T-helper 17 cell (primary cell): ENCODE measurements around the gene IL1RAPL2. TPM values are rescaled to one million over a fixed set of nuclear protein-coding genes. Genes with fewer than 3 reads are reported as not detected.

Source experiments
- ATAC-seq: fragments of 150-1000 bp; cut with Tn5 transposase; 2 replicates; pipeline ENCODE4 v1.10.0; 2021; ENCODE audit warnings: mild to moderate bottlenecking, moderate library complexity
- DNase-seq, 3 donors: peaks; one replicate each; pipeline versions ENCODE4 v3.0.0 to v3.0.0-alpha.2; 2020 to 2021
- H3K9me3 ChIP-seq: one replicate; pipeline ENCODE4 v1.7.0; 2013; ENCODE audit warnings: low read length, mild to moderate bottlenecking; ENCODE audit not compliant: control insufficient read depth, poor library complexity, severe bottlenecking
- H3K27ac Mint-ChIP-seq: one replicate; pipeline ENCODE4 v1.8.0; 2022; ENCODE audit warnings: mild to moderate bottlenecking, moderate library complexity, mixed read lengths
- H3K27me3 Mint-ChIP-seq: one replicate; pipeline ENCODE4 v1.8.0; 2022; ENCODE audit warnings: mixed read lengths
- H3K36me3 Mint-ChIP-seq: one replicate; pipeline ENCODE4 v1.8.0; 2022; ENCODE audit warnings: low read depth, mixed read lengths
- H3K4me1 Mint-ChIP-seq: one replicate; pipeline ENCODE4 v1.8.0; 2022; ENCODE audit warnings: mild to moderate bottlenecking, mixed read lengths
- H3K4me3 Mint-ChIP-seq: one replicate; pipeline ENCODE4 v1.8.0; 2022; ENCODE audit warnings: mild to moderate bottlenecking, moderate library complexity, mixed read lengths
- total RNA-seq, 4 donors: library from RNA in 2 of 4; stranded (reverse) in 2 of 4; gene quantifications; one replicate each; pipeline ENCODE4 v1.2.3 and lab custom pipeline; 2022 to 2026

The IL1RAPL2 gene
- total RNA-seq, 2 donors from 2014 or later = not detected

GRCh38 chrX:104921584-104922205 lies 355.7 kb downstream of the IL1RAPL2 start:
- ATAC-seq = peak; percentile 21

DNA sequence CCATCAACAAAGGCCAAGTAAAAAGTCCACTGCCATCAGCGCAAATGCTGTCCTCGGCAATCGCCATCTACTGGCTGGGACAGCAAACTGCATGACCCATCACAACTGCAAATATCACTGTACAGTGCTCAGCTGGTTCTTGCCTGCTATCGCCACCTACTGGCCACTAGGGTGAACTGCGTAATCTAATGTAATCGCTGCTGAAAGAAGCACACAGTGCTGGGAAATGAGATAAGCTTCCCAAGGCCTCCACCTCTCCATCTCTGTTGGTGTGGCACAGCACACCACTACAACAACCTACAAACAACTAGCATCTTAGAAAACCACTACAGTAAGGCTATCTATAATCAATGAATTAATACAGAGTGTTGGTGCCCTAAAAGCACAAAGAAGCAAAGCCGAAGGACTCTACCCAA lies 356.2 kb downstream of the IL1RAPL2 start:
- Mint-ChIP-seq H3K27me3 (no peaks in the 10 kb centered on the region), H3K27ac (no peak overlapping the region), H3K4me3 (no peak overlapping the region), H3K36me3 (no peaks in the 10 kb centered on the region), H3K4me1 (no peaks in the 10 kb centered on the region)
- H3K9me3 ChIP-seq = no peaks in the 10 kb centered on the region
- DNase-seq (peak; percentile 10 to 19 (median 18)), ATAC-seq (peak; percentile 95)

More at GRCh38 chrX:104921584-104922205, 355.7 kb downstream of the IL1RAPL2 start:
- DNase-seq = no peak
- Mint-ChIP-seq H3K27me3 (no peaks in the 10 kb centered on the region), H3K36me3 (no peaks in the 10 kb centered on the region), H3K27ac (no peak overlapping the region), H3K4me3 (no peak overlapping the region), H3K4me1 (no peaks in the 10 kb centered on the region)
- no peaks in the 10 kb centered on the region for H3K9me3 ChIP-seq

- H3K27ac Mint-ChIP-seq = no peak overlapping the region
- H3K4me1 Mint-ChIP-seq = no peaks in the 10 kb centered on the region
- no peaks in the 10 kb centered on the region for H3K27me3 Mint-ChIP-seq
- H3K4me3 Mint-ChIP-seq = no peak overlapping the region
- no peak for DNase-seq
- H3K9me3 ChIP-seq = no peaks in the 10 kb centered on the region
- H3K36me3 Mint-ChIP-seq = no peaks in the 10 kb centered on the region
- ATAC-seq = no peak
Measured at GRCh38 chrX:104929324-104929723, 363.3 kb downstream of the IL1RAPL2 start.

DNA sequence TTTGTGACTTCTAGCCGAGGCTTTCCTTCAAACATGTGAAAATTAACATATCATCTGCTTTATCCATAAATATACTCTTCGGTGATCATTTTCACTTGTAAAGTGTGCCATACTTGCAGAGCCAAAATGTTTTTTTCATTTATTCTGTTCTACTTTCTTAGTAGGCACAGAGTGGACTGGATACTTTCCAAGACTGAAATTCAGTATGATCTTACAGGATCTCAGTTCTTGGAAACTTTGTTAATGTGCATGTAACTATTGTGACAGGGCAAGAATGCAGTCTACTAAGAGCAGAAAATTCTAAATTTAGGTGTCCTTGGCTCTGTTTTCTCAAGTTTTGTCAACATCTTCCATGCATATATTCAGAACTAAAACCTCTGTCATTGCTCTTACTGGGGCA lies 369.6 kb downstream of the IL1RAPL2 start:
- no peak overlapping the region for H3K4me3 Mint-ChIP-seq
- DNase-seq = no peak
- H3K4me1 Mint-ChIP-seq = no peaks in the 10 kb centered on the region

DNA sequence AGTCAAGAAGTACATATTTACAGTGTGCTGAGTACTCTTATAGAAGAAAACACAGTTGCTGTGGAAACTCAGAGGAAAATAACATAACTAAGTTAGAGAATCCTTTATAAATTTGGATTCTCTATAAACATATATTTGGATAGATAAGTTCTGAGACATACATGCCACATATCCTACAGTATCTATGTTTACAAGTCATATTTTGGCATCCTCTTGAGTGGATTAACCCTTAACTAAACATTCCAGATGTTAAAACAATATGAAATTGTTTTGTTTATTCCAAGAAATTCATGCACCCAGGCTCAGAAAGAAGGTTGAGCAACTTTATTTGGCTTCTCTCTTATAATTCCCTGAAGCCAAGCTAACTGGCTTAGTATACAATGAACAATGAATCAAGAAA lies 387.3 kb downstream of the IL1RAPL2 start:
- Mint-ChIP-seq H3K27ac (no peak overlapping the region), H3K4me3 (no peak overlapping the region), H3K36me3 (no peaks in the 10 kb centered on the region), H3K27me3 (no peaks in the 10 kb centered on the region), H3K4me1 (no peaks in the 10 kb centered on the region)
- H3K9me3 ChIP-seq = no peaks in the 10 kb centered on the region
- ATAC-seq = no peak
- DNase-seq = no peak

More for the DNA sequence above, 369.6 kb downstream of the IL1RAPL2 start:
- Mint-ChIP-seq H3K36me3 (no peaks in the 10 kb centered on the region), H3K27me3 (no peaks in the 10 kb centered on the region), H3K27ac (no peak overlapping the region)
- no peaks in the 10 kb centered on the region for H3K9me3 ChIP-seq
- ATAC-seq = no peak

GRCh38 chrX:104961926-104962325 lies 395.9 kb downstream of the IL1RAPL2 start:
- H3K27ac Mint-ChIP-seq = no peak overlapping the region
- no peaks in the 10 kb centered on the region for H3K9me3 ChIP-seq
- no peaks in the 10 kb centered on the region for H3K27me3 Mint-ChIP-seq
- no peak for ATAC-seq
- no peak for DNase-seq
- no peaks in the 10 kb centered on the region for H3K4me1 Mint-ChIP-seq
- no peaks in the 10 kb centered on the region for H3K36me3 Mint-ChIP-seq
- no peak overlapping the region for H3K4me3 Mint-ChIP-seq

DNA sequence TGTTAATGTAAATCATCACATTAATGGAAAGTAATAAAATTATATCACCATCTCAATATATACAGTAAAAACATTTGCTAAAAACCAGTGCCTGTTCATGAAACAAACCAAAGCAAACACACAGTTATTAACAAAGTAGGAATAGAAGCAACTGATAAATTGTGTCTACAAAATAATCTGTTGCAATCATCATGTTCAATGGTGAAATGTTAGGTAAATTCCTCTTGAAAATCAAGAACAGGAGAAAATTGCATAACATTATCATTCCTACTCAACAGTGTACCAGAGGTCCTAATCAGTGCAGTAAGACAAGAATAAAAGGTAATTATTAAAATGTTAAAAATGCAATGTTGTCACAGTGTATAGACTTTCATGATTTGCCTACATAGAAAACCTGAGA lies 402.2 kb downstream of the IL1RAPL2 start:
- H3K27me3 Mint-ChIP-seq = no peaks in the 10 kb centered on the region
- ATAC-seq = no peak
- H3K4me1 Mint-ChIP-seq = no peaks in the 10 kb centered on the region
- no peaks in the 10 kb centered on the region for H3K36me3 Mint-ChIP-seq
- no peak for DNase-seq
- no peak overlapping the region for H3K4me3 Mint-ChIP-seq
- no peak overlapping the region for H3K27ac Mint-ChIP-seq
- no peaks in the 10 kb centered on the region for H3K9me3 ChIP-seq

GRCh38 chrX:104972737-104973136 lies 406.7 kb downstream of the IL1RAPL2 start:
- no peak for ATAC-seq

GRCh38 chrX:104987063-104987462 lies 421.1 kb downstream of the IL1RAPL2 start:
- Mint-ChIP-seq H3K36me3 (no peaks in the 10 kb centered on the region), H3K4me3 (no peak overlapping the region), H3K27me3 (no peaks in the 10 kb centered on the region), H3K27ac (no peak overlapping the region), H3K4me1 (no peaks in the 10 kb centered on the region)
- H3K9me3 ChIP-seq = no peaks in the 10 kb centered on the region
- no peak for ATAC-seq
- DNase-seq = no peak

More at GRCh38 chrX:104972737-104973136, 406.7 kb downstream of the IL1RAPL2 start:
- Mint-ChIP-seq H3K4me3 (no peak overlapping the region), H3K36me3 (no peaks in the 10 kb centered on the region), H3K27ac (no peak overlapping the region), H3K4me1 (no peaks in the 10 kb centered on the region), H3K27me3 (no peaks in the 10 kb centered on the region)
- DNase-seq = no peak
- no peaks in the 10 kb centered on the region for H3K9me3 ChIP-seq

DNA sequence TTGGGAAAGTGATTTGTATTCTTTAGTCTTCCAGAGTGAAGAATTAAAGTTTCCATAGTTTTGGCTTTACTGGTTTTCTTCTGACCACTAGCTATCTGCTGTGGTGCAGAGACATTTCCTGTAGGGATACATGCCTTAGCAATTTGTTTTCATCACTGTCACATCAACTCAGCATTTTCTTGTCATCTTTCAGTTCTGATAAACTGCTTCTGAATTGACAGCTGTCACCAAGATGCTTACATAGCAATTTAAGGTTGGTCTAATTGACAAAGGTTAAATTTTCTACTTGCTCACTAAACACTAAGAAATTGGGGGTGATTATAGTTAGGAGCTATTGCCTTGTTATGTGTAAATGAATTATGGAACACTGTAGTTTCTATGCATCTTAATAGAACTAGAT lies 422.0 kb downstream of the IL1RAPL2 start:
- Mint-ChIP-seq H3K36me3 (no peaks in the 10 kb centered on the region), H3K4me1 (no peaks in the 10 kb centered on the region), H3K27me3 (no peaks in the 10 kb centered on the region), H3K4me3 (no peak overlapping the region), H3K27ac (no peak overlapping the region)
- ATAC-seq (no peak), DNase-seq (no peak)
- no peaks in the 10 kb centered on the region for H3K9me3 ChIP-seq

DNA sequence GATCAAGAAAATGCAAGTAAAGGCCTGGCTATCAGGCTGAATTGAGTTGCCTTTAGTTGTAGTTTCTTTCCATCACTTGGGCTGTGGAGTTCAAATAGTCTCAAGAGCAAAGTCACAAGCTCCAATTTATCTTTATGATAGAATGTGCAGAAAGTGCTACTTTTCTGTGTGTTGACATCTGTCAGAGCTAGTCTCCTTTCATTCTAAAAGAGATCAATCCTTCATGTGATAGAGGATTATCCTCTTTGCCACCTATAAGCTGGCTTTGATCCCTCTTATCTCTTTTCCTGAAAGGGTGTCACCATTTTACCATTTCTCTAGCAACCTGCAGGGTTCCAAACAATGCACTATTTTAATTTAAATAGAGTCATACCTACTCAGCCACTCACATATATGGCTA lies 429.5 kb downstream of the IL1RAPL2 start:
- no peak for DNase-seq

DNA sequence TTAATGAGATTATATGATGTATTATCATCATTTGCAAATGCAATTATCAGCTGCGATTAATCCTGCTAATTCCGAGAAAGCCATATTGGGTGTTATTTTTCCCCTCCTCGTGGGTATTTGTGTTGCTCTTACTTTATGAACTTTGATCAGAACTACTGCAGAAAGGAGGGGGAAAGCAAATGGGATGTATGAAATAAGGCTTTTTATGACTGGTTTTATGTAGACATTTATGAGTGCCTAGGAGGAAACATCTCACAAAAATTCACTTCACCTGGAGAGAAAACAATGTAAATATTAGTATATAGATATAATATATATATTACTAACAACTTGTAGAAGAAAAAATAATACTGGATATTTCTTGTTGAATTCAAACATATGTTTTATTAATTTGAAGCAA lies 440.1 kb downstream of the IL1RAPL2 start:
- Mint-ChIP-seq H3K4me1 (no peaks in the 10 kb centered on the region), H3K27me3 (no peaks in the 10 kb centered on the region), H3K36me3 (no peaks in the 10 kb centered on the region), H3K27ac (no peak overlapping the region), H3K4me3 (no peak overlapping the region)
- no peak for DNase-seq
- H3K9me3 ChIP-seq = no peaks in the 10 kb centered on the region
- no peak for ATAC-seq

More for the DNA sequence above, 429.5 kb downstream of the IL1RAPL2 start:
- no peaks in the 10 kb centered on the region for H3K9me3 ChIP-seq
- H3K36me3 Mint-ChIP-seq = no peaks in the 10 kb centered on the region
- no peak overlapping the region for H3K27ac Mint-ChIP-seq
- H3K27me3 Mint-ChIP-seq = no peaks in the 10 kb centered on the region
- no peaks in the 10 kb centered on the region for H3K4me1 Mint-ChIP-seq
- ATAC-seq = no peak
- no peak overlapping the region for H3K4me3 Mint-ChIP-seq

DNA sequence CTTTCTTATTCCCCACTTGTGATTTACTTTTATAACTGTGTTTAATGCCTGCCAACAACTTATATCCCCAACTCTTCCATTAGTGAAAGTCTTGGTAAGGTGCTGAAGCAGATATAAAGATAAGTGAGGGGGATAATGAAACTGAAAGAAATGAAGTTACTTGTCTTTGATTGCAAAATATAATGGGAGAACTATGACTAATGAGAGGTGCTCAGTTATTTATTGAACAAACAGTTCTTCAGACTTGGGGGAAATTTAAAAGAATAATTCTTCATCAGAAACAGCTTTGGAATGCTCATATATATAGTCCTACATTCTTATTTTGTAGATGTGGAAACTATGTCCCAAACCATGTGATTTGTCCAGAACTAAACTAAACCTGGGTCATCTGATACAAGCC lies 441.0 kb downstream of the IL1RAPL2 start:
- Mint-ChIP-seq H3K27me3 (no peaks in the 10 kb centered on the region), H3K27ac (no peak overlapping the region), H3K4me1 (no peaks in the 10 kb centered on the region), H3K4me3 (no peak overlapping the region), H3K36me3 (no peaks in the 10 kb centered on the region)
- DNase-seq (no peak), ATAC-seq (no peak)
- no peaks in the 10 kb centered on the region for H3K9me3 ChIP-seq

DNA sequence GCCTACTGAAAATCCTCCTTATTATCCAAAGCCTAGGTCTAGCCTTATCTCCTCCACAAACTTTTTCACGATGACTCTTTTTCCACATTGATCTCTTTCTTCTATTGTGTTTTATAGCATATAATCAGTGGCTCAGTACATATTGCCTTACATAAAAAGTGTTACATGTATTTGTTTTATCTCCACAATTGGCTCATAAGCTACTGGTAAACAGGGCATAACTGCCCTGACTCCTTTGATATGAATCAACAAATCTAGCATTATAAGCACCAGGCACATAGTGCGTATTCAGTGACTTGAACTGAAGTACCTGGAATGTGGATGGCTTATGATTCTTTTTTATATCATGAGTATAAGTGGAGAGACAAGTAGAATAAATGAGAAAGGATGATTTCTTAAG lies 447.7 kb downstream of the IL1RAPL2 start:
- no peaks in the 10 kb centered on the region for H3K4me1 Mint-ChIP-seq
- DNase-seq = no peak
- H3K36me3 Mint-ChIP-seq = no peaks in the 10 kb centered on the region
- no peaks in the 10 kb centered on the region for H3K27me3 Mint-ChIP-seq
- H3K9me3 ChIP-seq = no peaks in the 10 kb centered on the region
- ATAC-seq = no peak
- no peak overlapping the region for H3K4me3 Mint-ChIP-seq
- H3K27ac Mint-ChIP-seq = no peak overlapping the region
